PC-3 (cell line): ENCODE measurements around the gene ZNF592. TPM values are rescaled to one million over a fixed set of nuclear protein-coding genes. Genes with fewer than 3 reads are reported as not detected.

Experiments used
- ATAC-seq: fragments of 200-7000 bp; cut with Tn5 transposase; 2 replicates; pipeline ENCODE4 v1.9.1; 2020; ENCODE audit warnings: mild to moderate bottlenecking, moderate library complexity
- BruUV-seq: library from RNA; stranded (reverse); fragments of 400-500 nt; replicated peaks from 2 replicates; lab custom pipeline; 2021; lab: Mats Ljungman, UMichigan
- CTCF ChIA-PET: fragments of 300-600 bp; sonication (Branson Sonifier 250); formaldehyde crosslinking; loops from one replicate; lab custom pipeline; 2022; ENCODE audit warnings: antibody characterized with exemption; lab: Charles Lee
- POLR2A ChIA-PET: fragments of 300-600 bp; sonication (Branson Sonifier 250); formaldehyde crosslinking; loops from one replicate; lab custom pipeline; 2022; ENCODE audit warnings: antibody characterized with exemption; ENCODE audit not compliant: unreplicated experiment; lab: Charles Lee
- DNase-seq: peaks from one replicate; pipeline ENCODE4 v3.0.0-alpha.2; 2015
- H2AFZ ChIP-seq: fragments of 300-600 bp; sonication (generic); 2 replicates; pipeline ENCODE4 v1.6.0; 2016; ENCODE audit warnings: antibody characterized with exemption, low read length
- H3F3A ChIP-seq: fragments of 300-600 bp; sonication (generic); one replicate; pipeline ENCODE4 v1.6.0; 2017; ENCODE audit warnings: antibody characterized with exemption, low read length, control low read depth, mild to moderate bottlenecking; ENCODE audit not compliant: unreplicated experiment
- H3K27ac ChIP-seq: fragments of 300-600 bp; sonication (generic); 2 replicates; pipeline ENCODE4 v1.5.1; 2016; ENCODE audit warnings: mild to moderate bottlenecking, low read length
- H3K27me3 ChIP-seq: fragments of 300-600 bp; sonication (generic); 2 replicates; pipeline ENCODE4 v1.6.1; 2016; ENCODE audit warnings: low read length, mixed read lengths
- H3K36me3 ChIP-seq: fragments of 300-600 bp; sonication (generic); 2 replicates; pipeline ENCODE4 v1.6.1; 2016; ENCODE audit warnings: low read depth, mixed run types, low read length, mixed read lengths
- H3K4me1 ChIP-seq: fragments of 300-600 bp; sonication (generic); 2 replicates; pipeline ENCODE4 v1.5.1; 2016; ENCODE audit warnings: low read length; ENCODE audit not compliant: insufficient read depth
- H3K4me2 ChIP-seq: fragments of 300-600 bp; sonication (generic); 2 replicates; pipeline ENCODE4 v1.6.0; 2016; ENCODE audit warnings: low read length
- H3K4me3 ChIP-seq: fragments of 300-600 bp; sonication (generic); 2 replicates; pipeline ENCODE4 v1.5.1; 2016; ENCODE audit warnings: mild to moderate bottlenecking, low read length, mixed read lengths
- H3K79me2 ChIP-seq: fragments of 300-600 bp; sonication (generic); 2 replicates; pipeline ENCODE4 v1.6.1; 2017; ENCODE audit warnings: low read length, mixed read lengths
- H3K9ac ChIP-seq: fragments of 300-600 bp; sonication (generic); 2 replicates; pipeline ENCODE4 v1.6.0; 2016; ENCODE audit warnings: mild to moderate bottlenecking, low read length
- H3K9me2 ChIP-seq: fragments of 300-600 bp; sonication (generic); replicated peaks from 2 replicates; pipeline ENCODE4 v1.6.1; 2016; ENCODE audit warnings: mixed run types, low read length, mixed read lengths
- H3K9me3 ChIP-seq: fragments of 300-600 bp; sonication (generic); 2 replicates; pipeline ENCODE4 v1.6.1; 2016; ENCODE audit warnings: low read length, mixed read lengths
- H4K20me1 ChIP-seq: fragments of 300-600 bp; sonication (generic); 2 replicates; pipeline ENCODE4 v1.6.1; 2016; ENCODE audit warnings: low read length, mixed read lengths
- CTCF ChIP-seq: fragments of 300-600 bp; sonication (generic); conservative IDR thresholded peaks from 2 replicates; pipeline ENCODE4 v1.5.1; 2017; ENCODE audit warnings: antibody characterized with exemption, low read depth, mild to moderate bottlenecking, low read length
- EZH2 ChIP-seq: fragments of 300-600 bp; sonication (generic); IDR thresholded peaks from one replicate; pipeline ENCODE4 v1.6.1; 2017; ENCODE audit warnings: antibody characterized with exemption, mild to moderate bottlenecking, low read length; ENCODE audit not compliant: unreplicated experiment
- EZH2phosphoT487 ChIP-seq: fragments of 300-600 bp; sonication (generic); IDR thresholded peaks from 2 replicates; pipeline ENCODE4 v1.6.1; 2018; ENCODE audit warnings: mild to moderate bottlenecking, antibody characterized with exemption, low read length, borderline replicate concordance
- intact Hi-C: fragments of 100-400 bp; cut with micrococcal nuclease; formaldehyde crosslinking; loops from 2 replicates; pipeline ENCODE4 v1.9.0; 2023
- total RNA-seq: library from RNA; depleted of rRNA; stranded (reverse); fragments of >200 nt; gene quantifications from 2 replicates; pipeline ENCODE4 v1.2.3, GENCODE V29; 2014

ZNF592 gene
- total RNA-seq, 1 experiment from 2014 or later: 12.3 TPM

GRCh38 chr15:84772467-84772866 lies 24.1 kb downstream of the ZNF592 start:
- POLR2A ChIA-PET: no interaction called here
- DNase-seq (no peak), ATAC-seq (no peak)
- no peaks in the 10 kb centered on the region for H3K27me3 ChIP-seq
- H3K4me1 ChIP-seq: no peaks in the 10 kb centered on the region
- H3K36me3 ChIP-seq: peaks cover 12% of the 10 kb centered on the region; the same call in 1 of the 2 replicates
- no peak overlapping the region for H2AFZ ChIP-seq
- H3K4me2 ChIP-seq: no peak overlapping the region
- no peaks in the 10 kb centered on the region for H3K9me2 ChIP-seq
- CTCF ChIA-PET: no interaction called here
- no peak overlapping the region for H3K9ac ChIP-seq
- H4K20me1 ChIP-seq: no peaks in the 10 kb centered on the region
- BruUV-seq: no TSS peak
- H3K4me3 ChIP-seq: no peak overlapping the region
- peaks cover 81% of the 10 kb centered on the region for H3K79me2 ChIP-seq
- TF ChIP-seq EZH2phosphoT487 (no peak), EZH2 (no peak), CTCF (no peak)
- H3K9me3 ChIP-seq: no peaks in the 10 kb centered on the region
- no peaks in the 10 kb centered on the region for H3F3A ChIP-seq
- no peak overlapping the region for H3K27ac ChIP-seq
- intact Hi-C loops: no loop called here

GRCh38 chr15:84773716-84774115 lies 25.3 kb downstream of the ZNF592 start:
- CTCF ChIA-PET: no interaction called here

More at GRCh38 chr15:84773716-84774115, 25.3 kb downstream of the ZNF592 start:
- Histone ChIP-seq H4K20me1 (no peaks in the 10 kb centered on the region), H3K36me3 (peaks cover 7% of the 10 kb centered on the region; the same call in 1 of the 2 replicates), H3K79me2 (peaks cover 75% of the 10 kb centered on the region), H3K27ac (no peak overlapping the region), H3K27me3 (no peaks in the 10 kb centered on the region), H3K4me1 (no peaks in the 10 kb centered on the region), H2AFZ (no peak overlapping the region), H3K4me2 (no peak overlapping the region), H3K9me3 (no peaks in the 10 kb centered on the region), H3F3A (no peaks in the 10 kb centered on the region), H3K9me2 (no peaks in the 10 kb centered on the region), H3K4me3 (no peak overlapping the region), H3K9ac (no peak overlapping the region)
- no peak for TF ChIP-seq CTCF
- TF ChIP-seq EZH2phosphoT487: no peak
- no peak for TF ChIP-seq EZH2
- DNase-seq (no peak), ATAC-seq (no peak)
- intact Hi-C loops: no loop called here
- no TSS peak for BruUV-seq
- POLR2A ChIA-PET: no interaction called here
